GM13977 (cell line): Measurements from ENCODE around the gene ACTR10.

ENCODE experiments used
- DNase-seq: peaks from one replicate; pipeline ENCODE4 v3.0.0; 2012; ENCODE audit warnings: low spot score
- in situ Hi-C: fragments of 300-500 bp; cut with MboI; formaldehyde crosslinking; loops from one replicate; pipeline ENCODE4 v1.12.0; 2022; ENCODE audit warnings: low sequenced_read_pairs, low pct_unique_long_range_greater_than_20kb, mixed read lengths, inconsistent platforms; ENCODE audit not compliant: unreplicated experiment
- TF ChIP-seq, protein P1 (sequence below): IDR thresholded peaks from 2 replicates; pipeline ENCODE4 v1.5.1; 2012; ENCODE audit warnings: mild to moderate bottlenecking, control low read depth; ENCODE audit not compliant: insufficient read depth; ENCODE audit errors: extremely low read depth, missing control alignments

ACTR10 gene

DNA sequence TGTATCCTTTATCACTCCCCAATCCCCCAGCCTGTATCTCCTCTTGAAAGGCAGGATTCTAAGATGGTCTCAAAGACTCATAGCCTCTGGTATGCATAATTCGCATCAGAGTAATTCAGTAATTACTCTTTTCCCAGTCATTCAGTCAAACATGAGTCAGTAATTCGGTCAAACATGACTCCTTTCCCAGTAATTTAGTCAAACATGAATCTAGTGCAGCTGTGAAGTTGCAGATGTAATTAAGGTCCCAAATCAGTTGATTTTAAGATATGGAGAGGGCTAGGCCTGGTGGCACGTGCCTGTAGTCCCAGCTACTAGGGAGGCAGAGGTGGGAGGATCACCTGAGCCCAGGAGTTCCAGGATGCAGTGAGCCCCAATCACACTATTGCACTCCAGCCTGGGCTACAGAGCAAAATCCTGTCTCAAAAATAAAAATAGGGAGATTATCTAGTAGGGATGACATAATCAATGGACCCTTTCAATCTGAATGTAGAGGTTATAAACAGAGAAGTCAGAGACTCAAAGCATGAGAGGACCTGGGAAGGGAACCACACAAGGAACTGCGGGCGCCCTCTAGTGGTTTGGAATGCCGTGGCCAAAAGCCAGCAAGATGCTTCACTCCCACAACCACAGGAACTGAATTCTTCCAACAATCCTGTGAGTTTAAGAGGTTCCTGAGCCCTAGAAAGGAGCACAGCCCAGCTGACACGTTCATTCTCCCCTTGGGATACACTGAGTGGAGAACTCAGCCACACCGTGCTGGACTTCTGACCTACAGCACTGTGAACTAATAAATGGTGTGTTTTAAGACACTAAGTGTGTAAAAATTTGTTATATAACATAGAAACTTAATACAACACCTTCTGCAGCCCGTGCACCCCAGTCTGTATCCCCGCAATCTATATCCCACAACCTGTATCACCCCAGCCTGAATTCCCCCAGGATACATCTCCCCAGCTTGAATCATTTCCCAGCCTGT, 33.7 kb upstream of the ACTR10 start:
- TF ChIP-seq, protein P1, sequence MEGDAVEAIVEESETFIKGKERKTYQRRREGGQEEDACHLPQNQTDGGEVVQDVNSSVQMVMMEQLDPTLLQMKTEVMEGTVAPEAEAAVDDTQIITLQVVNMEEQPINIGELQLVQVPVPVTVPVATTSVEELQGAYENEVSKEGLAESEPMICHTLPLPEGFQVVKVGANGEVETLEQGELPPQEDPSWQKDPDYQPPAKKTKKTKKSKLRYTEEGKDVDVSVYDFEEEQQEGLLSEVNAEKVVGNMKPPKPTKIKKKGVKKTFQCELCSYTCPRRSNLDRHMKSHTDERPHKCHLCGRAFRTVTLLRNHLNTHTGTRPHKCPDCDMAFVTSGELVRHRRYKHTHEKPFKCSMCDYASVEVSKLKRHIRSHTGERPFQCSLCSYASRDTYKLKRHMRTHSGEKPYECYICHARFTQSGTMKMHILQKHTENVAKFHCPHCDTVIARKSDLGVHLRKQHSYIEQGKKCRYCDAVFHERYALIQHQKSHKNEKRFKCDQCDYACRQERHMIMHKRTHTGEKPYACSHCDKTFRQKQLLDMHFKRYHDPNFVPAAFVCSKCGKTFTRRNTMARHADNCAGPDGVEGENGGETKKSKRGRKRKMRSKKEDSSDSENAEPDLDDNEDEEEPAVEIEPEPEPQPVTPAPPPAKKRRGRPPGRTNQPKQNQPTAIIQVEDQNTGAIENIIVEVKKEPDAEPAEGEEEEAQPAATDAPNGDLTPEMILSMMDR, result peak; percentile 89
- in situ Hi-C loops, result no loop called here
- peak; percentile 49 for DNase-seq

GRCh38 chr14:58167057-58167456, 32.9 kb upstream of the ACTR10 start:
- no peak for DNase-seq
- in situ Hi-C loops, result no loop called here
- TF ChIP-seq, protein P1, result no peak

- no peak for DNase-seq
- in situ Hi-C loops, result no loop called here
- TF ChIP-seq, protein P1, result no peak
These were observed 32.1 kb upstream of the ACTR10 start for GRCh38 chr14:58167891-58168290.

DNA sequence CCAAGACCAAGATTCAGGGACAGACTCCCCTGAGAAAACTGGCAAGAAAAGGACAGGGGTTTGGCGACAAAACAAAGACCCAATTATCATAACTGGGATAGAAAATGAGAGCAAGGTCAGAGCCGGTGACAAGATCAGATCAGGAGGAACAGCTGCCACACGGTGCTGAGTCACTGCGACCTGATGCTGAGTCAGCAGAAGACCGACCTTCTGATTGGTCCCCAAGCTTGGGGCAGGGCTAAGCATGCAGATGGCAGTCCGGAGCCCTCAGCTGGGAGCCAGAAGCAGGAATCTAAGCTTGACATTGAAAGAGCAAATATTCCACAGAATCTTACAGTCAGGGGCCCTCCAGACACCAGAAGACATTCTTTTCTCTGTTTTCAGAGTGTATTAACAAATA, 28.9 kb upstream of the ACTR10 start:
- in situ Hi-C loops, result no loop called here
- TF ChIP-seq, protein P1, result no peak
- peak; percentile 63 for DNase-seq

GRCh38 chr14:58177125-58177524, 22.8 kb upstream of the ACTR10 start:
- no peak for DNase-seq
- TF ChIP-seq, protein P1, result no peak
- in situ Hi-C loops, result no loop called here

DNA sequence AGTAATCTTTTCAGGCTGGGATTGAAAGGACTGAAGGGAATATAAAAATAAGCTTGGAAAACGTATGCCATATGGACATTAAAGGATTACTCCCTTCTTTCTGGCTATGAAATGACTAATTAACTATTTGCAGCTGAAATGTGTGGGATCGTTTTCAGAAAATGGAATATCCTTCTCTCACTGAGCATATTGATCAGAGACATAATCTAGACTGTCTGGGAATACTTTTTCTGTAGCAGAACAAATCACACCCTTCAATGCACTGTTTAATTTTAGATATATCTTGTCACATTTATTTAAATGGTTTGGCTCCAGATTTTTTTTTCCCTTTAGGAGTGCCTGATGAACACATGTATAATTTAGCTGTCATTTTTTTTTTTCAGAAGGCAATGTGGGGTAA, 10.8 kb upstream of the ACTR10 start:
- DNase-seq, result no peak
- in situ Hi-C loops, result no loop called here
- TF ChIP-seq, protein P1, result no peak
